ENCODE measurements around the gene TMEM52. TPM values are rescaled to one million over a fixed set of nuclear protein-coding genes. Genes with fewer than 3 reads are reported as not detected.
A peak's percentile ranks its signal among the peaks of the same experiment; 100 is the strongest.

Gene TMEM52
- total and polyA plus RNA-seq, 2 experiments from 2014 or later: 3.6 to 5.8 TPM

DNA sequence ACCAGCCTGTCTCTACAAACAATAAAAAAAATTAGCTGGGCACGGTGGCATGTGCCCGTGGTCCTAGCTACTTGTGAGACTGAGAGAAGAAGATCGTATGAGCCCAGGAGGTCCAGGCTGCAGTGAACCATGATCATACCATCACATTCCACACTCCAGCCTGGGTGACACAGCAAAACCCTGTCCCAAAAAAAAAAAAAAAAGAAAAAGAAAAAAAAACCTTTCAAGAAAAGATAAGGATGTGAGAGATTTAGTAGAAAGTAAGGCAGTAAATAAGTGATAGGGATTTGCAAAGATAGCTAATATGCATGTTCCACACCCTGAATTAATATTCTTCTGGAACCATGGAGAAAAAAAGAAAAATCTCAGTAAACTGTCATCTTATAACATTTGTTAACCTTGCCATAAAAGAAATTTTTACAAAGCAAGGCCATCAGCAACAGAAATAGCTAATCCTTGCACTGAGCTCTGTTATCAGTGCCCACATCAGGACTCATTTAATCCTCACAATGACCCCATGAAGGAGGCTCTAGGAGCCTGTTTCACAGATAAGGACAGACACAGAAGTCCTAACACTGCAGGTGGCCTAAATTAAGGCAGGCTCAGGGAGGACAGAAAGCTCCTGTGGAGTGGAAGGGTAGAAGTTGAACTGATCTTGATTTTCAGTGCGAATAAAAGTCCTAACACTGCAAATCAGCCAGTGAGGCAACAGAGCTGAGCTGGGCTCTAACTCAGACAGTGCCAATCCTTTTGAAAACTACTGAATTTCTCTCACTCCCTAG lies 35.8 kb downstream of the TMEM52 start:
- peak overlapping the region; percentile 49 for H3K27ac ChIP-seq
- H3K4me2 ChIP-seq: peak overlapping the region; percentile 47
- DNase-seq (ENCODE audit: low spot score): no peak
- H3K4me3 ChIP-seq: no peak overlapping the region
- TF ChIP-seq EZH2phosphoT487 (IDR thresholded peaks at IDR 0.05; ENCODE audit: low read depth, severe bottlenecking, unreplicated experiment): no peak
- TF ChIP-seq, protein P1, sequence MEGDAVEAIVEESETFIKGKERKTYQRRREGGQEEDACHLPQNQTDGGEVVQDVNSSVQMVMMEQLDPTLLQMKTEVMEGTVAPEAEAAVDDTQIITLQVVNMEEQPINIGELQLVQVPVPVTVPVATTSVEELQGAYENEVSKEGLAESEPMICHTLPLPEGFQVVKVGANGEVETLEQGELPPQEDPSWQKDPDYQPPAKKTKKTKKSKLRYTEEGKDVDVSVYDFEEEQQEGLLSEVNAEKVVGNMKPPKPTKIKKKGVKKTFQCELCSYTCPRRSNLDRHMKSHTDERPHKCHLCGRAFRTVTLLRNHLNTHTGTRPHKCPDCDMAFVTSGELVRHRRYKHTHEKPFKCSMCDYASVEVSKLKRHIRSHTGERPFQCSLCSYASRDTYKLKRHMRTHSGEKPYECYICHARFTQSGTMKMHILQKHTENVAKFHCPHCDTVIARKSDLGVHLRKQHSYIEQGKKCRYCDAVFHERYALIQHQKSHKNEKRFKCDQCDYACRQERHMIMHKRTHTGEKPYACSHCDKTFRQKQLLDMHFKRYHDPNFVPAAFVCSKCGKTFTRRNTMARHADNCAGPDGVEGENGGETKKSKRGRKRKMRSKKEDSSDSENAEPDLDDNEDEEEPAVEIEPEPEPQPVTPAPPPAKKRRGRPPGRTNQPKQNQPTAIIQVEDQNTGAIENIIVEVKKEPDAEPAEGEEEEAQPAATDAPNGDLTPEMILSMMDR (IDR thresholded peaks at IDR 0.05; ENCODE audit: poor library complexity): no peak
- no peak for TF ChIP-seq EZH2 (IDR thresholded peaks at IDR 0.05; ENCODE audit: borderline replicate concordance)
- peaks cover 100% of the 10 kb centered on the region for H3K79me2 ChIP-seq
- 59% methylated on average over 4 of the region's 4 CpGs for WGBS (ENCODE audit: low lambda C conversion rate, missing lambda C conversion rate)
- H3K9me3 ChIP-seq (ENCODE audit: low read depth): no peaks in the 10 kb centered on the region
- H3K9me2 ChIP-seq (replicated peaks; ENCODE audit: insufficient read depth): no peaks in the 10 kb centered on the region
- peaks cover 40% of the 10 kb centered on the region for H3K4me1 ChIP-seq (ENCODE audit: insufficient read depth)
- no peaks in the 10 kb centered on the region for H3K36me3 ChIP-seq (replicated peaks; ENCODE audit: insufficient read depth, low read depth)
- no peaks in the 10 kb centered on the region for H3K27me3 ChIP-seq
- H2AFZ ChIP-seq: no peak overlapping the region
- peaks cover 100% of the 10 kb centered on the region for H4K20me1 ChIP-seq (ENCODE audit: insufficient read depth, poor library complexity, severe bottlenecking)

DNA sequence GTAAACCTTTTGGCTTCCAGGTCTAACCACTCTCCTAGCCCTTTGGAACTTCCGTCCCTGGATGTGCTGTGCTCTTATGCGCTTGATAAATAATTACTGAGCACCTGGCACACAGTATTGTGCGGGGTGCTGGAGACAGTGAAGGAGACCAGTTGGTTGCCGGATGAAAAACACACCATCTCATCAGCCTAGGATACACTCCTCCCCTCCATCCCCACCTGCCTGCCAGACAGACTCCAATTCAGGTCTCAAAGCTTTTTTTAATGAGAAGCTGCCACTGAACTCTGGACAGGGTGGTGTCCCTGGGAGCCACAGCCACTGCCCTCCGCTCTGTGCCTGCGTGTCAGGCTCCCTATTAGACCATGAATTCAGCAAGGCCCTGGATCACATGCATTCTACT lies 37.4 kb downstream of the TMEM52 start:
- H3K9me2 ChIP-seq (replicated peaks; ENCODE audit: insufficient read depth): no peaks in the 10 kb centered on the region
- peaks cover 100% of the 10 kb centered on the region for H4K20me1 ChIP-seq (ENCODE audit: insufficient read depth, poor library complexity, severe bottlenecking)
- peak overlapping the region; percentile 21 for H3K27ac ChIP-seq
- H3K9me3 ChIP-seq (ENCODE audit: low read depth): no peaks in the 10 kb centered on the region
- no peak overlapping the region for H3K4me3 ChIP-seq
- no peak overlapping the region for H2AFZ ChIP-seq
- no peaks in the 10 kb centered on the region for H3K27me3 ChIP-seq
- 79% methylated on average over 6 of the region's 6 CpGs for WGBS (ENCODE audit: low lambda C conversion rate, missing lambda C conversion rate)
- peak overlapping the region; percentile 62 for H3K4me2 ChIP-seq
- TF ChIP-seq EZH2phosphoT487 (IDR thresholded peaks at IDR 0.05; ENCODE audit: low read depth, severe bottlenecking, unreplicated experiment) (no peak), EZH2 (IDR thresholded peaks at IDR 0.05; ENCODE audit: borderline replicate concordance) (no peak)
- TF ChIP-seq, protein P1 (IDR thresholded peaks at IDR 0.05; ENCODE audit: poor library complexity): no peak
- H3K4me1 ChIP-seq (ENCODE audit: insufficient read depth): peaks cover 32% of the 10 kb centered on the region
- H3K36me3 ChIP-seq (replicated peaks; ENCODE audit: insufficient read depth, low read depth): no peaks in the 10 kb centered on the region
- no peak for DNase-seq (ENCODE audit: low spot score)
- H3K79me2 ChIP-seq: peaks cover 100% of the 10 kb centered on the region

DNA sequence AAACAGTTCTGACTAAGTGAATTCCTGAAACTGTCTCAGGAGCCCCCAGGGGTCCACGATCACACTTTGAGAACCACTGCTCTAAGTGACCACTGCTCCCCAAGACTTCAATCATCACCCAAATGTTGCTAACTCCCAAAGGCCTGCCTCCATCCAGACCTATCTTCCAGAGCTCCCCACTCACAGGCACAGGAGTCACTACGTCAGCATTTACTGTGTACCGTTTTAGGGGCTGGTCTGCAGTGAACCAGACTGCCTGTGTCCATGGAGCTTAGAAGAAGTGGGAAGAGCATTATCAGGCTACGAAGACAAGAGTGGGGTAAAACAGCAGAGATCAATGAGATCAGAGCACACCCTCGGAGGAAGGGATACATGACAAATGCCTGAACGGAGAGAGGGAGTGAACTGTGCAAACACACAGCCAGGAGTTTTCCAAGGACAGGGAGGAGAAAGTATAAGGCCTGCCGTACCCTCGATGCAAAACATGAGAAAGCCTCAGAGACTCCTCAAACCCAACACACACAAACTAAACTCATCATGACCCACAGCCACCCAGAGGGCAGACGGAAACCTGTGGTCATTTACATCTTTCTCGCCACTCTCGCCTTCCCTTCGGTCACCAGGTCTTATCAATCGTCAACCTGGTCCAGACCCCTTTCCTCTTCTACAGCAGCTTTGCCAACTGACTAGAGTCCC lies 38.3 kb downstream of the TMEM52 start:
- no peak overlapping the region for H2AFZ ChIP-seq
- H3K9me3 ChIP-seq (ENCODE audit: low read depth): no peaks in the 10 kb centered on the region
- no peaks in the 10 kb centered on the region for H3K27me3 ChIP-seq
- peaks cover 32% of the 10 kb centered on the region for H3K4me1 ChIP-seq (ENCODE audit: insufficient read depth)
- DNase-seq (ENCODE audit: low spot score): no peak
- TF ChIP-seq EZH2phosphoT487 (IDR thresholded peaks at IDR 0.05; ENCODE audit: low read depth, severe bottlenecking, unreplicated experiment): no peak
- TF ChIP-seq EZH2 (IDR thresholded peaks at IDR 0.05; ENCODE audit: borderline replicate concordance): no peak
- TF ChIP-seq, protein P1 (IDR thresholded peaks at IDR 0.05; ENCODE audit: poor library complexity): no peak
- peak overlapping the region; percentile 21 for H3K27ac ChIP-seq
- 58% methylated on average over 13 of the region's 13 CpGs for WGBS (ENCODE audit: low lambda C conversion rate, missing lambda C conversion rate)
- no peak overlapping the region for H3K4me3 ChIP-seq
- H3K36me3 ChIP-seq (replicated peaks; ENCODE audit: insufficient read depth, low read depth): no peaks in the 10 kb centered on the region
- H3K4me2 ChIP-seq: peak overlapping the region; percentile 62
- peaks cover 100% of the 10 kb centered on the region for H3K79me2 ChIP-seq
- H3K9me2 ChIP-seq (replicated peaks; ENCODE audit: insufficient read depth): no peaks in the 10 kb centered on the region
- peaks cover 100% of the 10 kb centered on the region for H4K20me1 ChIP-seq (ENCODE audit: insufficient read depth, poor library complexity, severe bottlenecking)

Measured in hepatocyte (in vitro differentiated cells).